Endodermal cell (in vitro differentiated cells): Measurements from ENCODE around the gene DPP6. TPM values are rescaled to one million over a fixed set of nuclear protein-coding genes. Genes with fewer than 3 reads are reported as not detected.

Source experiments
- DNase-seq: peaks from one replicate; pipeline ENCODE4 v3.0.0-alpha.2; 2017
- H3K27ac ChIP-seq: 2 replicates; pipeline ENCODE4 v1.5.1; 2013; ENCODE audit warnings: mild to moderate bottlenecking, low read depth, low read length, moderate library complexity
- H3K27me3 ChIP-seq: 2 replicates; pipeline ENCODE4 v1.6.1; 2013; ENCODE audit warnings: mild to moderate bottlenecking, low read length, moderate library complexity; ENCODE audit not compliant: insufficient read depth, control insufficient read depth, poor library complexity, severe bottlenecking
- H3K36me3 ChIP-seq: 2 replicates; pipeline ENCODE4 v1.7.0; 2013; ENCODE audit warnings: mild to moderate bottlenecking, low read length, moderate library complexity; ENCODE audit not compliant: control insufficient read depth, insufficient read depth
- H3K4me1 ChIP-seq: one replicate; pipeline ENCODE4 v1.7.0; 2013; ENCODE audit warnings: low read length; ENCODE audit not compliant: control insufficient read depth, insufficient read depth
- H3K4me3 ChIP-seq: 2 replicates; pipeline ENCODE4 v1.5.1; 2013; ENCODE audit warnings: mild to moderate bottlenecking, low read length, moderate library complexity
- H3K9ac ChIP-seq: 2 replicates; pipeline ENCODE4 v1.6.1; 2013; ENCODE audit warnings: mild to moderate bottlenecking, low read length, moderate library complexity; ENCODE audit not compliant: poor library complexity, severe bottlenecking; ENCODE audit errors: extremely low read depth
- H3K9me3 ChIP-seq: 2 replicates; pipeline ENCODE4 v1.6.1; 2013; ENCODE audit warnings: mild to moderate bottlenecking, low read length, moderate library complexity; ENCODE audit not compliant: control insufficient read depth
- H3K27ac Mint-ChIP-seq: 2 replicates; pipeline ENCODE4 v1.8.0; 2020; ENCODE audit warnings: mixed read lengths
- H3K27me3 Mint-ChIP-seq: 2 replicates; pipeline ENCODE4 v1.8.0; 2021; ENCODE audit warnings: mild to moderate bottlenecking, mixed read lengths; ENCODE audit not compliant: insufficient read depth
- H3K36me3 Mint-ChIP-seq: 2 replicates; pipeline ENCODE4 v1.8.0; 2020; ENCODE audit warnings: low read depth, mixed read lengths
- H3K4me1 Mint-ChIP-seq: 2 replicates; pipeline ENCODE4 v1.8.0; 2020; ENCODE audit warnings: mixed read lengths
- H3K4me3 Mint-ChIP-seq: 2 replicates; pipeline ENCODE4 v1.8.0; 2020; ENCODE audit warnings: mild to moderate bottlenecking, moderate library complexity, mixed read lengths
- H3K9me3 Mint-ChIP-seq: 2 replicates; pipeline ENCODE4 v1.8.0; 2020; ENCODE audit warnings: mild to moderate bottlenecking, mixed read lengths
- CTCF ChIP-seq: fragments of 200-600 bp; sonication (generic); conservative IDR thresholded peaks from 2 replicates; pipeline ENCODE4 v1.5.0; 2021; ENCODE audit warnings: antibody characterized with exemption, mild to moderate bottlenecking
- WGBS, 2 experiments: methylation state at CpG; one replicate each; pipeline versions ENCODE4 v1.1.5 to v1.1.7; 2013; ENCODE audit warnings: missing lambda C conversion rate in 2 of 2, mixed read lengths in 1 of 2; ENCODE audit not compliant: insufficient coverage in 1 of 2, insufficient read length in 1 of 2; 5-methylcytosine and 5-hydroxymethylcytosine counted together
- total RNA-seq, 2 donors: library from RNA; stranded (reverse); fragmentation: NEBNext Ultra II Directional in 1 of 2; extraction: Animal tissue kit (Norgen Biotek cat#: 25700) in 1 of 2; gene quantifications; 2 replicates in 1 of 2; 3 replicates in 1 of 2; pipeline ENCODE4 v1.2.1, GENCODE V29; 2021

Gene DPP6
- total RNA-seq, 2 donors from 2014 or later, result 1.7 to 3.0 TPM

DNA sequence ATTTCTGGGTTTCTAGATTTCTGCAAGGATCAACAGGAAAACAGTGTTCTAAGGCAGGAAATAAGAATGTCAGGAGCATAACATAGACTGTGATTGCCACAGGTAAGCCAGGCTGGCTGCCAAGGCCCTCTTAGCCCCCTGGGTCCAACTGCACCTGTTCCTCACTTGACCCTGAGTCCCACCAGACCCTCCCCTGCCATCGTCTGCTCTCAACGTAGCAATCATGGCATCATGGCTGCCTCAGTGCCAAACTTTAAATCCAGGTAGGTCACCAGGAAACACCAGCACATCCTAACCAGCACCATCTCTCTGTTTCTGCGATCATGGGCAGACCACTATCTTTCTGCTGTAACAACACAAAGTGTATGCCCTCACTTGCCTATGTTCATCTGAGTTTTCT, 683.6 kb downstream of the DPP6 start:
- H3K9me3 ChIP-seq, result peaks cover 5% of the 10 kb centered on the region
- H3K4me3 Mint-ChIP-seq, result no peak overlapping the region
- H3K36me3 Mint-ChIP-seq, result no peaks in the 10 kb centered on the region
- no peaks in the 10 kb centered on the region for H3K4me1 ChIP-seq
- TF ChIP-seq CTCF, result no peak
- H3K27ac ChIP-seq, result no peak overlapping the region
- no peaks in the 10 kb centered on the region for H3K36me3 ChIP-seq
- H3K4me1 Mint-ChIP-seq, result no peaks in the 10 kb centered on the region
- H3K27ac Mint-ChIP-seq, result no peak overlapping the region
- no peak overlapping the region for H3K9ac ChIP-seq
- 88 to 100% methylated on average over 1 to 3 of the region's 3 CpGs for WGBS, 2 experiments
- peaks cover 26% of the 10 kb centered on the region for H3K27me3 ChIP-seq
- H3K9me3 Mint-ChIP-seq, result peaks cover 28% of the 10 kb centered on the region
- H3K27me3 Mint-ChIP-seq, result peaks cover 17% of the 10 kb centered on the region
- DNase-seq, result no peak
- H3K4me3 ChIP-seq, result no peak overlapping the region

DNA sequence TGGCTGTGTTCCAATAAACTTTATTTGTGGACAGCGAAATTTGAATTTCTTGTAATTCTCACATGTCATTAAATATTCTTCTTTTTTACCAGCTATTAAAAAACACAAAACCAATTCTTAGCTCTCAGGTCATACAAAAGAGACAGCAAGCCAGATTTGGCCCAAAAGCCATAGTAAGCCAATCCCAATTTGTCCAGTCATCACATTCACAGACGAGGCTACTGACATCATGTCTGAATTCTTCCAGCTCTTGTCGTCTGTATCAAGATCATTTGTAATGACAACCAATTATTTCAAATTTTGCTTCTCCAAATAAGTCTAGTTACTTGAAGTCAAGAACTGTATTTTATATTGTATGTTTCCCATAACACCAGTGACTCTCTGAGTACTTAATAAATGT, 684.2 kb downstream of the DPP6 start:
- H3K4me3 ChIP-seq, result no peak overlapping the region

DNA sequence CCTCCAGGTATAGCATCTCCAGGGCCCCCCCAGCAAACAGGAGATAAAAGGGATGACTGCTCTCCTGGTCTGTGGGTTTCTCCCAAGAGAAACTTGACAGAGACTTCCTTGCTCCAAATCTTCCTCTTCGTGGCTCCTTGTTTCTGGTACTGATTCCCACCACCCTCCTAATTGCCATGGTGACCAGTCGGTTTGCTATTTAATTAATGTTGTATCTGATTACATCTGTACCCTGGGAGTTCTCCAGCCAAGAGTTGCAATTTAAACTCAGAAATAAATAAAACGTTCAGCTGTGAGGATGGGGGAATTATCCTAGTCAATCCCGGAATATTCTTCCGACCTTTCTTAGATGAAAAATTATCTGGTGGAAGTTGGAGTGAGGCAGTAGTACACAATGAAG, 686.0 kb downstream of the DPP6 start:
- no peak for TF ChIP-seq CTCF
- peaks cover 6% of the 10 kb centered on the region for H3K9me3 Mint-ChIP-seq
- no peak overlapping the region for H3K27ac ChIP-seq
- H3K4me3 Mint-ChIP-seq, result no peak overlapping the region
- H3K27ac Mint-ChIP-seq, result no peak overlapping the region
- H3K36me3 ChIP-seq, result no peaks in the 10 kb centered on the region
- H3K36me3 Mint-ChIP-seq, result no peaks in the 10 kb centered on the region
- H3K27me3 Mint-ChIP-seq, result peaks cover 40% of the 10 kb centered on the region
- H3K4me1 Mint-ChIP-seq, result peaks cover 4% of the 10 kb centered on the region
- H3K27me3 ChIP-seq, result peaks cover 51% of the 10 kb centered on the region
- H3K4me1 ChIP-seq, result peaks cover under 1% of the 10 kb centered on the region
- 89 to 96% methylated on average over 3 to 5 of the region's 5 CpGs for WGBS, 2 experiments
- H3K9ac ChIP-seq, result no peak overlapping the region
- H3K4me3 ChIP-seq, result no peak overlapping the region
- no peaks in the 10 kb centered on the region for H3K9me3 ChIP-seq
- DNase-seq, result no peak

More for the DNA sequence above, 684.2 kb downstream of the DPP6 start:
- peaks cover 32% of the 10 kb centered on the region for H3K27me3 ChIP-seq
- Mint-ChIP-seq H3K27me3 (peaks cover 22% of the 10 kb centered on the region), H3K4me3 (no peak overlapping the region), H3K9me3 (peaks cover 21% of the 10 kb centered on the region), H3K36me3 (no peaks in the 10 kb centered on the region), H3K4me1 (no peaks in the 10 kb centered on the region), H3K27ac (no peak overlapping the region)
- peaks cover 2% of the 10 kb centered on the region for H3K9me3 ChIP-seq
- no peak for TF ChIP-seq CTCF
- H3K4me1 ChIP-seq, result no peaks in the 10 kb centered on the region
- DNase-seq, result no peak
- no peak overlapping the region for H3K27ac ChIP-seq
- H3K9ac ChIP-seq, result no peak overlapping the region
- H3K36me3 ChIP-seq, result no peaks in the 10 kb centered on the region
- WGBS, 2 experiments, result 89 to 91% methylated on average over 2 to 3 of the region's 3 CpGs
